Measurements from ENCODE around the gene KCNK6.

Gene KCNK6

DNA sequence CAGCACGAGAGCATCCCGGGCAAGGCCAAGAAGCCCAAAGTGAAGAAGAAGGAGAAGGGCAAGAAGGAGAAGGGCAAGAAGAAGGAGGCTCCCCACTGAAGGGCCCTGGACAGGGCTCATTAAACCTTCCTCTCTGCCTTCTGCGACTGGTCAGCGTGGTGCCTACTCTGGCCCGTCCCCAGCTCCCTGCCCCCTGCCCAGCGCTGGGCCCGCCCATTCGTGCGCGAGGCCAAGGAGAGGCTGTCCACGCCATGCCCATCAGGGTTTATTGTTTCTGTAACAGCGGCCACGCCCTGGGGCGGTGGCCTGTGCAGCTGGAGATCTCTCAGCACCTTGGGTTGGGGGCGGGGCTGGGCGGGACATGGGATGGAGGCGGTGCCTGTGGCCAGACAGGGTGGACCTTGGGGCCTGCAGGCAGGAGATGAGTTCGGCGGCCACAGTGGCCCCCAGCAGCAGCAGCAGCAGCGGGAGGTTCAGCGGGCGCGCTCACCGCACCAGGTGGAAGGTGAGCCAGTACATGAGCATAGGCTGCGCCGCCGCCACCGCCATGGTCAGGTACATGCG is 14.7 kb upstream of the KCNK6 start:
- H3K36me3 ChIP-seq (ENCODE audit: control insufficient read depth in 1 of 2, insufficient read depth in 2 of 2, low read depth in 1 of 2, low read length in 2 of 2), result peaks cover 15 to 59% of the 10 kb centered on the region in 2 experiments
- no peaks in the 10 kb centered on the region for H3K27me3 ChIP-seq (ENCODE audit: control insufficient read depth in 1 of 2, insufficient read depth in 1 of 2, low read length in 2 of 2)
- peak overlapping the region in 1 of 2 experiments; percentile 47 for H3K4ac ChIP-seq (ENCODE audit: low read depth in 1 of 2, low read length in 2 of 2)
- peak overlapping the region in 1 of 2 experiments; percentile 29 for H2BK12ac ChIP-seq (ENCODE audit: low read length in 2 of 2)
- H2AFZ ChIP-seq (ENCODE audit: low read depth, low read length), result no peak overlapping the region
- peaks cover 27% of the 10 kb centered on the region for H3K4me1 ChIP-seq (ENCODE audit: control insufficient read depth, insufficient read depth, low read depth, low read length)
- peaks cover 5% of the 10 kb centered on the region for H3K79me1 ChIP-seq (replicated peaks; ENCODE audit: low read length, poor library complexity, severe bottlenecking)
- H3K4me3 ChIP-seq (ENCODE audit: insufficient read depth in 1 of 2, low read depth in 1 of 2, low read length in 2 of 2), result no peak overlapping the region
- no peak for DNase-seq
- H4K91ac ChIP-seq (ENCODE audit: low read length), result peak overlapping the region; percentile 56
- peak overlapping the region in 1 of 2 experiments; percentile 9 for H3K23ac ChIP-seq (ENCODE audit: low read length in 2 of 2)
- H2AK5ac ChIP-seq (ENCODE audit: low read length, severe bottlenecking), result no peak overlapping the region
- no peak overlapping the region for H3K9ac ChIP-seq (ENCODE audit: low read length)
- H2BK5ac ChIP-seq (ENCODE audit: low read depth, low read length, poor library complexity, severe bottlenecking), result no peak overlapping the region
- H3K14ac ChIP-seq (ENCODE audit: low read length in 2 of 2), result no peak overlapping the region
- 43% methylated on average over 29 of the region's 29 CpGs for WGBS
- H2BK120ac ChIP-seq (ENCODE audit: low read depth, low read length), result no peak overlapping the region
- H3K9me3 ChIP-seq (ENCODE audit: control insufficient read depth, low read length), result no peaks in the 10 kb centered on the region
- H3K18ac ChIP-seq (ENCODE audit: low read depth in 1 of 2, low read length in 2 of 2), result peak overlapping the region in 1 of 2 experiments; percentile 63
- H3K4me2 ChIP-seq (ENCODE audit: low read length, poor library complexity, severe bottlenecking), result no peak overlapping the region
- H4K8ac ChIP-seq (ENCODE audit: low read length), result peak overlapping the region; percentile 55
- no peak overlapping the region for H2BK15ac ChIP-seq (ENCODE audit: low read depth, poor library complexity, severe bottlenecking)
- H3K27ac ChIP-seq (ENCODE audit: low read length, poor library complexity, severe bottlenecking), result no peak overlapping the region

DNA sequence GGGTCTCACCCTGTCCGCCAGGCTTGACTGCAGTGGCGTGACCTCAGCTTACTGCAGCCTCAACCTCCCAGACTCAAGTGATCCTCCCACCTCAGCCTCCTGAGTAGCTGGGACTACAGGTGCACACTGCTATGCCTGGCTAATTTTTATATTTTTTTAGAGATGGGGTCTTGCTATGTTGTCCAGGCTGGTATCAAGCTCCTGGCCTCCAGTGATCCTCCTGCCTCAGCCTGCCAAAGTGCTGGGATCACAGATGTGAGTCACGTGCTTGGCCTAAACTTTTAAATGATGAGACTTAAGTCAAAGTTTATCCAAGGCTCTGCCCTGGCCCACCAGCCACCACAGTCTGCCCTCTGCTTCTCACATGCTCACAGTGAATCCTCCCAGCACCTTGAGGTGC is 13.4 kb upstream of the KCNK6 start:
- Histone ChIP-seq H3K18ac (ENCODE audit: low read depth in 1 of 2, low read length in 2 of 2) (no peak overlapping the region), H3K9me3 (ENCODE audit: control insufficient read depth, low read length) (no peaks in the 10 kb centered on the region), H2AFZ (ENCODE audit: low read depth, low read length) (no peak overlapping the region), H4K91ac (ENCODE audit: low read length) (no peak overlapping the region), H3K9ac (ENCODE audit: low read length) (no peak overlapping the region), H2BK5ac (ENCODE audit: low read depth, low read length, poor library complexity, severe bottlenecking) (no peak overlapping the region), H3K23ac (ENCODE audit: low read length in 2 of 2) (no peak overlapping the region), H3K36me3 (ENCODE audit: control insufficient read depth in 1 of 2, insufficient read depth in 2 of 2, low read depth in 1 of 2, low read length in 2 of 2) (peaks cover 15 to 63% of the 10 kb centered on the region in 2 experiments), H3K4ac (ENCODE audit: low read depth in 1 of 2, low read length in 2 of 2) (no peak overlapping the region), H3K79me1 (replicated peaks; ENCODE audit: low read length, poor library complexity, severe bottlenecking) (peaks cover 13% of the 10 kb centered on the region), H3K27ac (ENCODE audit: low read length, poor library complexity, severe bottlenecking) (no peak overlapping the region), H3K4me1 (ENCODE audit: control insufficient read depth, insufficient read depth, low read depth, low read length) (peaks cover 22% of the 10 kb centered on the region), H2BK15ac (ENCODE audit: low read depth, poor library complexity, severe bottlenecking) (no peak overlapping the region), H3K27me3 (ENCODE audit: control insufficient read depth in 1 of 2, insufficient read depth in 1 of 2, low read length in 2 of 2) (no peaks in the 10 kb centered on the region), H3K4me2 (ENCODE audit: low read length, poor library complexity, severe bottlenecking) (no peak overlapping the region), H2BK120ac (ENCODE audit: low read depth, low read length) (no peak overlapping the region), H2BK12ac (ENCODE audit: low read length in 2 of 2) (no peak overlapping the region), H2AK5ac (ENCODE audit: low read length, severe bottlenecking) (no peak overlapping the region), H3K14ac (ENCODE audit: low read length in 2 of 2) (no peak overlapping the region), H3K4me3 (ENCODE audit: insufficient read depth in 1 of 2, low read depth in 1 of 2, low read length in 2 of 2) (no peak overlapping the region), H4K8ac (ENCODE audit: low read length) (no peak overlapping the region)
- 83% methylated on average over 1 of the region's 3 CpGs for WGBS
- DNase-seq, result no peak

DNA sequence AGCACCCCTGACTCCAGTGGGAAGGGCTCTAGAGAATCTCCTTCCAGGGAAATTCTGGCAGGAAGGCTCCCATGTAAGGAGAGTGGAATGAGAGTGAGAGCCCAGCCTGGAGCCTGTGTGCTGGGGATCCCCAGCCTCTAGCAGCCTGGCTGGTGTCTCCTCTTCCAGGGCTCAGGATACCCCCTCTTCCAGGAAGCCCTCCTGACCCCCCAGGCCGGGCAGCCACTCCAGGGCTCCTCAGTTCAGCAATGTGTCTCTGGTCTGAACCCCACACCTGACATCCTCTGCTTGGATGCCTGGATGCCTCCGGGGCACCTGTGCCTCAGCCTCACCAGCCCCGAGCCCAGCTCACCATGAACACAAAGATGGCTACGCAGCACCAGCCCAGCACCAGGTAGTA is 12.6 kb upstream of the KCNK6 start:
- Histone ChIP-seq H3K27ac (ENCODE audit: low read length, poor library complexity, severe bottlenecking) (no peak overlapping the region), H3K4me1 (ENCODE audit: control insufficient read depth, insufficient read depth, low read depth, low read length) (peaks cover 22% of the 10 kb centered on the region), H3K4ac (ENCODE audit: low read depth in 1 of 2, low read length in 2 of 2) (no peak overlapping the region), H3K14ac (ENCODE audit: low read length in 2 of 2) (no peak overlapping the region), H4K91ac (ENCODE audit: low read length) (no peak overlapping the region), H3K79me1 (replicated peaks; ENCODE audit: low read length, poor library complexity, severe bottlenecking) (peaks cover 17% of the 10 kb centered on the region), H2BK120ac (ENCODE audit: low read depth, low read length) (no peak overlapping the region), H3K36me3 (ENCODE audit: control insufficient read depth in 1 of 2, insufficient read depth in 2 of 2, low read depth in 1 of 2, low read length in 2 of 2) (peaks cover 15 to 63% of the 10 kb centered on the region in 2 experiments), H2BK5ac (ENCODE audit: low read depth, low read length, poor library complexity, severe bottlenecking) (no peak overlapping the region), H2AK5ac (ENCODE audit: low read length, severe bottlenecking) (no peak overlapping the region), H3K4me3 (ENCODE audit: insufficient read depth in 1 of 2, low read depth in 1 of 2, low read length in 2 of 2) (no peak overlapping the region), H3K23ac (ENCODE audit: low read length in 2 of 2) (no peak overlapping the region), H3K9ac (ENCODE audit: low read length) (no peak overlapping the region), H3K27me3 (ENCODE audit: control insufficient read depth in 1 of 2, insufficient read depth in 1 of 2, low read length in 2 of 2) (no peaks in the 10 kb centered on the region), H4K8ac (ENCODE audit: low read length) (no peak overlapping the region), H3K9me3 (ENCODE audit: control insufficient read depth, low read length) (no peaks in the 10 kb centered on the region), H3K4me2 (ENCODE audit: low read length, poor library complexity, severe bottlenecking) (no peak overlapping the region), H2BK15ac (ENCODE audit: low read depth, poor library complexity, severe bottlenecking) (no peak overlapping the region), H3K18ac (ENCODE audit: low read depth in 1 of 2, low read length in 2 of 2) (no peak overlapping the region), H2AFZ (ENCODE audit: low read depth, low read length) (no peak overlapping the region), H2BK12ac (ENCODE audit: low read length in 2 of 2) (no peak overlapping the region)
- no peak for DNase-seq
- 91% methylated on average over 4 of the region's 4 CpGs for WGBS

DNA sequence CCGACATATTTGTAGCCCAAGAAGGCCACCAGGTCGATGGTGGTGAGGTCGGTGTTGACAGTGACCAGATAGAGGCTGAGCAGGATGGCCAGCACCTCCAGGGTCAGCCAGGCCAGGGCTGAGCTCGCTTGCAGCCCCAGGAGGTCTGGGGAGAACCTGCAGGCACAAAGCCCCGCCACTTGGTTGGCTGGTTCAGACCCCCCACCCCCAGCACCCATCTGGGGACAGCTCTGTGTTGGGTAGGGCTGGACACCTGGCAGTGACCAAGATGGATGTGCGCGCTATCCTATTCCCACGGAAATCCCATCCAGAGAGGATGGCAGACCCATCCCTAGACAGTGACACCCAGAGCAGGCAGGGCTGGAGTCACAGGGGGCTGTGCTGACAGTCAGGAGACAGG is 12.0 kb upstream of the KCNK6 start:
- peaks cover 15 to 62% of the 10 kb centered on the region in 2 experiments for H3K36me3 ChIP-seq (ENCODE audit: control insufficient read depth in 1 of 2, insufficient read depth in 2 of 2, low read depth in 1 of 2, low read length in 2 of 2)
- 97% methylated on average over 8 of the region's 8 CpGs for WGBS
- no peak overlapping the region for H2BK120ac ChIP-seq (ENCODE audit: low read depth, low read length)
- no peak overlapping the region for H3K4me2 ChIP-seq (ENCODE audit: low read length, poor library complexity, severe bottlenecking)
- peak overlapping the region; percentile 33 for H2BK15ac ChIP-seq (ENCODE audit: low read depth, poor library complexity, severe bottlenecking)
- H3K14ac ChIP-seq (ENCODE audit: low read length in 2 of 2), result no peak overlapping the region
- H3K4me3 ChIP-seq (ENCODE audit: insufficient read depth in 1 of 2, low read depth in 1 of 2, low read length in 2 of 2), result no peak overlapping the region
- H3K4me1 ChIP-seq (ENCODE audit: control insufficient read depth, insufficient read depth, low read depth, low read length), result peaks cover 22% of the 10 kb centered on the region
- H4K91ac ChIP-seq (ENCODE audit: low read length), result no peak overlapping the region
- DNase-seq, result no peak
- H2BK12ac ChIP-seq (ENCODE audit: low read length in 2 of 2), result no peak overlapping the region
- H3K23ac ChIP-seq (ENCODE audit: low read length in 2 of 2), result no peak overlapping the region
- no peak overlapping the region for H4K8ac ChIP-seq (ENCODE audit: low read length)
- H2BK5ac ChIP-seq (ENCODE audit: low read depth, low read length, poor library complexity, severe bottlenecking), result no peak overlapping the region
- H2AK5ac ChIP-seq (ENCODE audit: low read length, severe bottlenecking), result no peak overlapping the region
- H3K18ac ChIP-seq (ENCODE audit: low read depth in 1 of 2, low read length in 2 of 2), result no peak overlapping the region
- H3K4ac ChIP-seq (ENCODE audit: low read depth in 1 of 2, low read length in 2 of 2), result no peak overlapping the region
- H3K27me3 ChIP-seq (ENCODE audit: control insufficient read depth in 1 of 2, insufficient read depth in 1 of 2, low read length in 2 of 2), result no peaks in the 10 kb centered on the region
- peaks cover 21% of the 10 kb centered on the region for H3K79me1 ChIP-seq (replicated peaks; ENCODE audit: low read length, poor library complexity, severe bottlenecking)
- H3K9ac ChIP-seq (ENCODE audit: low read length), result no peak overlapping the region
- no peak overlapping the region for H2AFZ ChIP-seq (ENCODE audit: low read depth, low read length)
- H3K27ac ChIP-seq (ENCODE audit: low read length, poor library complexity, severe bottlenecking), result no peak overlapping the region
- H3K9me3 ChIP-seq (ENCODE audit: control insufficient read depth, low read length), result no peaks in the 10 kb centered on the region

Measured in mesenchymal stem cell (in vitro differentiated cells and primary cell).